HUES48 (cell line): ENCODE measurements around the gene STMN3.
"Not testable (repeated sequence)": the region's sequence is repeated elsewhere in the genome, so short reads cannot be mapped to it uniquely, and the experiment has no call there.

Experiments used
- H3K27ac ChIP-seq: one replicate; pipeline ENCODE4 v1.7.0; 2013; ENCODE audit warnings: low read depth, low read length, inconsistent platforms
- H3K27me3 ChIP-seq: 2 replicates; pipeline ENCODE4 v1.6.1; 2013; ENCODE audit warnings: mild to moderate bottlenecking, low read length; ENCODE audit not compliant: control insufficient read depth, insufficient read depth
- H3K36me3 ChIP-seq: 2 replicates; pipeline ENCODE4 v1.6.1; 2013; ENCODE audit warnings: low read length; ENCODE audit not compliant: control insufficient read depth, insufficient read depth
- H3K4me1 ChIP-seq: 2 replicates; pipeline ENCODE4 v1.6.1; 2013; ENCODE audit warnings: mild to moderate bottlenecking, low read length; ENCODE audit not compliant: control insufficient read depth, insufficient read depth
- H3K4me3 ChIP-seq: 2 replicates; pipeline ENCODE4 v1.5.1; 2013; ENCODE audit warnings: mild to moderate bottlenecking, low read depth, low read length
- H3K9ac ChIP-seq: 2 replicates; pipeline ENCODE4 v1.6.1; 2013; ENCODE audit warnings: mild to moderate bottlenecking, low read depth, low read length, moderate library complexity
- H3K9me3 ChIP-seq: 2 replicates; pipeline ENCODE4 v1.6.1; 2013; ENCODE audit warnings: low read length; ENCODE audit not compliant: control insufficient read depth, insufficient read depth

Gene STMN3

DNA sequence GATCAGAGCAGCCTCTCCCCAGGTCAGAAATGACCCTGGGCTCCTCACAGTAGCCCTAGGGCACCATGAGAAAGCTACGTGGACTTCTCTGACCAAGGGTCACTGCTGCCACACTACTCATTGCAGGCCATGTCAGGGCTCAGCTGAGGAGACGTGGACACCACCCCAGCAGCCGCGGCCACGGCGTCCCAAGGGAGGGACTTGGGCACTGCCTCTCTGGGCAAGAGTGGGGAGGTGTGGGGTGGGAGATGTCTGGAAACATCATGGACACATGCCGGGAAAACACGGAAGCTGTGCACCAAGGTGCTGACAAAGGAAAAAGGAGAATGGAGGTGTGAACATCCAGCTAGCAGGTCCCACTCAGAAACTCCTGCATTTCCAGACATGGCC lies 35.4 kb downstream of the STMN3 start:
- no peaks in the 10 kb centered on the region for H3K4me1 ChIP-seq
- peaks cover 36% of the 10 kb centered on the region for H3K36me3 ChIP-seq
- H3K9ac ChIP-seq: no peak overlapping the region
- H3K9me3 ChIP-seq: no peaks in the 10 kb centered on the region
- H3K27ac ChIP-seq: no peak overlapping the region
- H3K27me3 ChIP-seq: no peaks in the 10 kb centered on the region
- H3K4me3 ChIP-seq: no peak overlapping the region

DNA sequence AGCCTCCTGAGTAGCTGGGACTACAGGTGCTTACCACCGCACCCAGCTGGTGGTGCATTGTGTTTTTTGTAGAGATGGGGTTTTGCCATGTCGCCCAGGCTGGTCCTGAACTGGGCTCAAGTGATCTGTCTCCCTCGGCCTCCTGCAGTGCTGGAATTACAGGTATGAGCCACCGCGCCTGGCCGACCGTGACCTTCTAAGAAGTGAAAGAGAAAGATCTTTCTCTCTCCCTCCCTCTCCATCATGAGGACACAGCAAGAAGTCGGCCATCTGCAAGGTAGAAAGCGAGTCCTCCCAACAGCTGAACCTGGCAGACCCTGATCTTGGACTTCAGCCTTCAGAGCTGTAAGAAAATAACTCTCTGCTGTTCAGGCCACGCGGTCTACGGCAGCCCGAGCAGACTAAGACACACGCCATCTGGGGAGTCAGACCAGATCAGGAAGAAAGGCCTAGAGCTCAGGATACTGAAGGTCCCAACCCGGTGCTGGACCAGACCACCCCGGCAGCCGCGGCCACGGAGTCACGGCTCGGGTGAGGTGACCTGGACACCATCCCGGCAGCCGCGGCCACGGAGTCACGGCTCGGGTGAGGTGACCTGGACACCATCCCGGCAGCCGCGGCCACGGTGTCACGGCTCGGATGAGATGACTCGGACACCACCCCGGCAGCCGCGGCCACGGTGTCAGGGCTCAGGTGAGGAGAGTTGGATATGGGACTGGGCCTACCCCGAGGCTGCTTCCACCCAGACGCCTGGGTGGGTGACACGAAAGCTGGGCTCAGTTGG lies 35.9 kb downstream of the STMN3 start:
- Histone ChIP-seq H3K4me1 (no peaks in the 10 kb centered on the region), H3K36me3 (peaks cover 36% of the 10 kb centered on the region), H3K4me3 (no peak overlapping the region), H3K9me3 (no peaks in the 10 kb centered on the region), H3K27me3 (no peaks in the 10 kb centered on the region), H3K9ac (no peak overlapping the region), H3K27ac (no peak overlapping the region)

DNA sequence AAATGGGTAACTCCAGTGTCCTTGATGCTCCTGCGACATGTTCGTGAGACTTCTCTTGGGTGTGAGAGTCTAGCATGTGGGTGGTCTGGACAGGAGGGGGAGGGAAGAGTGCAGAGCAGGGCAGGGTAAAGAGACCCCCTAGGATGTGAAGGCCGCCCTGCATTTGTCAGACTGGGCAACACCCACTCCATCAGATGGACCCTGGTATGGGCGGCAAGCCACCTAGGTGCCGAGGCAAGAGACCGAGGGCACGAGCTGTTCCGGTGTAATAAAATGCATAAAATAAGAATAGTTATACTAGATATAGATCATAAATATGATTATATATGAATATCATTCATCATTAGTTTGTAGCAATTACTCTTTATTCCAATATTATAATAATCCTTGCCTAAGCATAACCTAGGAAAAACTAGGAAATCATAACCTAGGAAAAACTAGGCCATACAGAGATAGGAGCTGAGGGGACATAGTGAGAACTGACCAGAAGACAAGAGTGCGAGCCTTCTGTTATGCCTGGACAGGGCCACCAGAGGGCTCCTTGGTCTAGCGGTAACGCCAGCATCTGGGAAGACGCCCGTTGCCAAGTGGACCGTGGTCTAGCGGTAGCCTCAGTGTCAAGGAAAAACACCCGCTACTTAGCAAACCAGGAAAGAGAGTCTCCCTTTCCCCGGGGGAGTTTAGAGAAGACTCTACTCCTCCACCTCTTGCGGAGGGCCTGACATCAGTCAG lies 39.2 kb downstream of the STMN3 start:
- not testable (repeated sequence) for H3K4me3 ChIP-seq, H3K27me3 ChIP-seq, H3K9ac ChIP-seq, H3K9me3 ChIP-seq, H3K27ac ChIP-seq, H3K4me1 ChIP-seq
- peaks cover 34% of the 10 kb centered on the region for H3K36me3 ChIP-seq

DNA sequence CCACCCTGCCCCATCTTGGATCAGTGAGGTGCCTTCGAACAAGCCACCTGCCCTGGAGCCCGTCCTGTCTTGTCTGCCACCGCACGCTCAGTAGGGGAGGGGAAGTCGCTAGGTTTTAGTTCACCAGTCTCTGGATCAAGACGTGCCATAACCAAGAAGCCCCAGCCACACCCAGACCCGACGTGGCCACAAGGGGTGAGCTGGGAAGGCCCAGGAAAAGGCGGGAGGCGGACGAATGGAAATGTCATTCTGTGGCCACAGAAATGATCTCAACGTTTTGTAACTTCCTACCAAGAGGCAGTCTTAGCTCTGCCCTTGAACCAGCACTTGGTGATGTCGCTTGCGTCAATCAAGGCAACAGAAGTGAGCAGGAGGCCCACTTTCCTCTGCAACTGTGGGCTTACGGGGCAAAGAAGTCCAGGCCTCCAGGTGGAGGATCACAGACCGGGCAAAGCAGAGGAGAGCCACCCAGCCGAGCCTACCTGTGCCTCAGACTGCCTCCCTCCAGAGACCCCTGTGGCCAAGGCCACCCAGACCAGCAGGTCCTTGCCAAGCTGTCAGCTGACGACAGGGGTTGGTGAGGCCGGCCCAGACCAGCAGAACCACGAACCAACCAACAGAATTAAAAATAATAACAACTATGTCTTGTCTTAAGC lies 40.8 kb downstream of the STMN3 start:
- Histone ChIP-seq H3K36me3 (peaks cover 18% of the 10 kb centered on the region), H3K27ac (no peak overlapping the region), H3K9me3 (no peaks in the 10 kb centered on the region), H3K4me3 (no peak overlapping the region), H3K9ac (no peak overlapping the region), H3K27me3 (no peaks in the 10 kb centered on the region), H3K4me1 (no peaks in the 10 kb centered on the region)

DNA sequence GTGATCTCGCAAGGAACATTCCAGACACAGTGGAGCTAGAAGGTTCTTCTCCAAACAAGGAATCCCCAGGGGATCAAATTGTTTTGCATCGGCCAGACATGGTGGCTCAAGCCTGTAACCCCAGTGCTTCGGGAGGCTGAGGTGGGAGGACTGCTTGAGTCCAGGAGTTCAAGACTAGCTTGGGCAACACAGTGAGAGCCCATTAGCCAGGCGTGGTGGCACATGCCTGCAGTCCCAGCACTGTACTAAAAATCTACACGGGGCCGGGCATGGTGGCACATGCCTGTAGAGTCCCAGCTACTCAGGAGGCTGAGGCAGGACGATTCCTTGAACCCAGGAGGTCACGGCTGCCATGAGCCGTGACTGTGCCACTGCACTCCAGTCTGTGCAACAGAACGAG lies 41.6 kb downstream of the STMN3 start:
- H3K27ac ChIP-seq: no peak overlapping the region
- no peak overlapping the region for H3K9ac ChIP-seq
- no peak overlapping the region for H3K4me3 ChIP-seq
- H3K36me3 ChIP-seq: peaks cover 10% of the 10 kb centered on the region
- no peaks in the 10 kb centered on the region for H3K27me3 ChIP-seq
- H3K4me1 ChIP-seq: no peaks in the 10 kb centered on the region
- H3K9me3 ChIP-seq: no peaks in the 10 kb centered on the region

DNA sequence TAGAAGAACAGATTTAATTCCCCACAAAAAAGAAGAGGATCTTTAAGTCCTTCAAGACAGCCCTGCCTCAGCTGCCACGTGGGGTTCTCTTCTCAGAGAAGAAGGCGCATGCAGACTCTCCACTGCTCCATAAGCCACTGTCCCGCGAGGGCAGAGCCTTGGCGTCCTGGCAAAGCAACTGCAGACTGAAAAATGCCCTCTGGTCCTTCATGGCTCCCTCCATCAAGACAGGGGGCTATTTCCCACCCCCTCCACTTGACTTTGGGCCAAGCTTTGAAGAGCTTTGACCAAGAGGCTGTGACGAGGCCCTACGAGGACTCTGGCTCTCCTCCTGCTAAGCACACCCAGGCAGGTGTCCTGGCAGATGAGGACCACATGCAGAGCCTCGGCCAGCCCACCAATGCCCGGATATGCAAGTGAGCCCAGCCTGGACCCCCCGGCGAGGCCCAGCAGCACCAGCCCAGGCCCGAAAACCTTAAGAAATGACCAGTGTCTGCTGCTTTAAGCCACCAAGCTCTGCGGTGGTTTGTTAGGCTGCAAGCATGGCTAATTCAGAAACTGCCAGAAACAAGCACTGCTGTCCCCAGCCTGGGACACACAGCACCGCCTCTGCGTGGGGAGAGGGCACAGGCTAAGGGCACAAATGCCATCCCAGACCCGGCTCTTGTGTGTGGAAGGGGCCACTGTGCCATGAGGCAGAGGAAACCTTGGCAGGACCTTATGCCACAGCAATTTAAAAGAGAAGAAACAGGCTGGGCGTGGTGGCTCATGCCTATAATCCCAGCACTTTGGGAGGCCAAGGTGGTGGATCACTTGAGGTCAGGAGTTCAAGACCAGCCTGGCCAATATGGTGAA lies 42.4 kb downstream of the STMN3 start:
- Histone ChIP-seq H3K9me3 (no peaks in the 10 kb centered on the region), H3K4me1 (no peaks in the 10 kb centered on the region)

DNA sequence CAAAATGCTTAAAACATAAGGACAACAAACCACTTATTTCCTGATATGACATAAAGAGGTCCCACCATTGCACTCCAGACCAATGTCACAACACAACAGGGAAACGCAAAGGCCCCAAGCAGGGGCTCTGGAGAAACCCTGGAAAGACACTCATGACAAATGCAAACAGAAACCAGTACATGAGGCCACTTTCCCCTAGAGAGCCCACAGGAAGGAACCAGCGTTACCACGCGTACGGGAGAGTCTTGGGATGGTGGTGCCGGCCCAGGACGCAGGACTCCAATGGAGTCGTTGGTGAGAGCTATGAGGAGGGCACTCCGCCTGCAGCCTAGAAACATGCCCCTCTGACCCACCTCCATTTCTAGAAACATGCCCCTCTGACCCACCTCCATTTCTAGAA lies 46.5 kb downstream of the STMN3 start:
- H3K36me3 ChIP-seq: peaks cover 15% of the 10 kb centered on the region

More for the DNA sequence above, 42.4 kb downstream of the STMN3 start:
- no peak overlapping the region for H3K9ac ChIP-seq
- H3K4me3 ChIP-seq: no peak overlapping the region
- peaks cover 5% of the 10 kb centered on the region for H3K36me3 ChIP-seq
- H3K27me3 ChIP-seq: no peaks in the 10 kb centered on the region
- no peak overlapping the region for H3K27ac ChIP-seq

DNA sequence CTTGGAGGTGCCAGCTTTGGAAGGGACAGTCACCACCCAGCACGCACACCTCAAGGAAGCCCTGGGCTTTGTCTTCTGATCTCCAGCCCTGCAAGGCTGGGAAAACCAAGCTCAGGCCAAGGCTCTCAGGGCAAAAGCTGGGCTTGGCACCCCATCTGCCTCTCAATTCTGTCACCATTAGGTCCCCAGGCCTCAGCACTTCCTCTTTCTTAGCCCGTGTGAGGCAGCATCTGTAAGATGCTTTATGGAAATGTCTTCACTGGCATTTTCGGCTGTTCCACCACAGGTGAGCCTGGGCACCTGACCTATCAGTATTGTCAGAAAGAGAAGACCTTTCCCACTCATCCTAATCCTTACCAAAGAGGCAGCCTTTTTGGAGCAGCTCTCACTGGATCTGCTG lies 50.9 kb downstream of the STMN3 start:
- H3K27me3 ChIP-seq: no peaks in the 10 kb centered on the region
- no peaks in the 10 kb centered on the region for H3K4me1 ChIP-seq
- H3K9ac ChIP-seq: no peak overlapping the region
- H3K36me3 ChIP-seq: peaks cover 37% of the 10 kb centered on the region
- no peak overlapping the region for H3K27ac ChIP-seq
- H3K9me3 ChIP-seq: no peaks in the 10 kb centered on the region
- no peak overlapping the region for H3K4me3 ChIP-seq

More for the DNA sequence above, 46.5 kb downstream of the STMN3 start:
- no peak overlapping the region for H3K9ac ChIP-seq
- H3K4me3 ChIP-seq: no peak overlapping the region
- H3K9me3 ChIP-seq: no peaks in the 10 kb centered on the region
- no peak overlapping the region for H3K27ac ChIP-seq
- H3K4me1 ChIP-seq: no peaks in the 10 kb centered on the region
- H3K27me3 ChIP-seq: no peaks in the 10 kb centered on the region

DNA sequence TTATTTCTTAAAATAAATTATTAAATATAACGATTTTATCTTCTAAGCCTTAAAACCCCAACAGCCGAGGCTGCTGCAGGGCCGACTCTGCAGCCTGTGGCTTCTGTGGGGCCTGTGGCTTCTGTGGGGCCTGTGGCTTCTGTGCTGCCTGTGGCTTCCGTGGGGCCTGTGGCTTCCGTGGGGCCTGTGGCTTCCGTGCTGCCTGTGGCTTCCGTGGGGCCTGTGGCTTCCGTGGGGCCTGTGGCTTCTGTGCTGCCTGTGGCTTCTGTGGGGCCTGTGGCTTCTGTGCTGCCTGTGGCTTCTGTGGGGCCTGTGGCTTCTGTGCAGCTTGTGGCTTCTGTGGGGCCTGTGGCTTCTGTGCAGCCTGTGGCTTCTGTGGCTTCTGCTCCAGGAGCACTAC lies 51.5 kb downstream of the STMN3 start:
- not testable (repeated sequence) for H3K27me3 ChIP-seq, H3K9ac ChIP-seq, H3K9me3 ChIP-seq, H3K4me3 ChIP-seq, H3K27ac ChIP-seq, H3K4me1 ChIP-seq
- H3K36me3 ChIP-seq: peaks cover 41% of the 10 kb centered on the region

DNA sequence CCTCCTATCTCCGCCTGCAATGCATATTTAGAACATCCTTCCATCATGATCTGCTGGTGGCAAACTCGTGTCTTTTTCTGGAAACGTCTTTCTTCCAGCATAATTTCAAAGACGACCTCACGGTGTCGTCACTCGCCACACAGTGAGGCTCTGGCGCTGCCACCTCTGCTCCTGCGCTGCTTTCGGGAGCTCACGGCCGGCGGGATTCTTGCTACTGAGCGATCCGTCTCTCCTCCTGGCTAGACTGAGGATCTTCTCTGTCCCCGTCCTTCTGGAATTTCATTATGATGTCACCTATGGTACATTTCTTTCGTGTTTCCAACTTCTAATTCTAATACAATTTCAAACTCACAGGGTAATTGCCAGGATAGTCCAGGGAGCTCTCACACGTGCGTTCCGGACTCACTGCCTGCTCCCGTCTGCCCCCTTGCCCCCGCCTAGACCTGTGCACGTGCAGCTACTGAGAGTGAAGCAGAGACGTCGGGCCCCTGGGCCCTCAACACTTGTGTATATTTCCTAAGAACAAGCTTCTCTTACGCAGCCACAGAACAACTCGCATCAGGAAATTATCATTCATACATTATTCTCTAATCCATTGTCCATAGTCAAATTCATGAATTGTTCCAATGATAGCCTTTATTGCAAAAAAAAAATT lies 53.7 kb downstream of the STMN3 start:
- Histone ChIP-seq H3K9ac (no peak overlapping the region), H3K27ac (no peak overlapping the region), H3K36me3 (peaks cover 41% of the 10 kb centered on the region), H3K4me3 (no peak overlapping the region), H3K27me3 (no peaks in the 10 kb centered on the region), H3K4me1 (no peaks in the 10 kb centered on the region), H3K9me3 (no peaks in the 10 kb centered on the region)
